ENCODE data around the gene CBS. TPM values are rescaled to one million over a fixed set of nuclear protein-coding genes. Genes with fewer than 3 reads are reported as not detected.
"Not testable (repeated sequence)": the region's sequence is repeated elsewhere in the genome, so short reads cannot be mapped to it uniquely, and the experiment has no call there.

The CBS gene
- total RNA-seq, 1 experiment from 2014 or later, result 89.4 TPM

DNA sequence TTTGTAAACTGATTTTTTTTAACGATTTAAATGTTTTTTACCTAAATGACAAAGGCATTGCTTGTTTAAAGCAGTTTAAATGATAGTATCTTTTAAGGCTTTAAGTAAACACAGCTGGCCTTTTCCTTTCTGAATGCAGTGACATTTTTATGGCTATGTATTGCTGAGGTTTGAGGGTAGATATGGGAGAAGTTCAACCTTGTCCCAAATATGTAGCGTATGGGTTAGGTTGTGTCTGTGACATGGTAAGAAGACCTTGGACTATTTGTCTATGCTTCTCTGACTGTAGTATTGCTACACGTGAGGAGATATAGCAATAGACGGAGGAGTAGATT, 68.8 kb downstream of the CBS start:
- no peak for DNase-seq (ENCODE audit: unreplicated experiment)
- no TSS peak for BruUV-seq (replicated peaks)
- H3K27me3 Mint-ChIP-seq (ENCODE audit: insufficient read depth, unreplicated experiment), result no peaks in the 10 kb centered on the region
- CTCF ChIA-PET, result no interaction called here
- no peak overlapping the region for H3K27ac Mint-ChIP-seq (ENCODE audit: low read depth, unreplicated experiment)
- H3K4me1 Mint-ChIP-seq (ENCODE audit: insufficient read depth, unreplicated experiment), result no peaks in the 10 kb centered on the region
- H3K36me3 Mint-ChIP-seq (ENCODE audit: insufficient read depth, unreplicated experiment), result peaks cover 42% of the 10 kb centered on the region
- POLR2A ChIA-PET, result no interaction called here
- TF ChIP-seq, protein P1, sequence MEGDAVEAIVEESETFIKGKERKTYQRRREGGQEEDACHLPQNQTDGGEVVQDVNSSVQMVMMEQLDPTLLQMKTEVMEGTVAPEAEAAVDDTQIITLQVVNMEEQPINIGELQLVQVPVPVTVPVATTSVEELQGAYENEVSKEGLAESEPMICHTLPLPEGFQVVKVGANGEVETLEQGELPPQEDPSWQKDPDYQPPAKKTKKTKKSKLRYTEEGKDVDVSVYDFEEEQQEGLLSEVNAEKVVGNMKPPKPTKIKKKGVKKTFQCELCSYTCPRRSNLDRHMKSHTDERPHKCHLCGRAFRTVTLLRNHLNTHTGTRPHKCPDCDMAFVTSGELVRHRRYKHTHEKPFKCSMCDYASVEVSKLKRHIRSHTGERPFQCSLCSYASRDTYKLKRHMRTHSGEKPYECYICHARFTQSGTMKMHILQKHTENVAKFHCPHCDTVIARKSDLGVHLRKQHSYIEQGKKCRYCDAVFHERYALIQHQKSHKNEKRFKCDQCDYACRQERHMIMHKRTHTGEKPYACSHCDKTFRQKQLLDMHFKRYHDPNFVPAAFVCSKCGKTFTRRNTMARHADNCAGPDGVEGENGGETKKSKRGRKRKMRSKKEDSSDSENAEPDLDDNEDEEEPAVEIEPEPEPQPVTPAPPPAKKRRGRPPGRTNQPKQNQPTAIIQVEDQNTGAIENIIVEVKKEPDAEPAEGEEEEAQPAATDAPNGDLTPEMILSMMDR (IDR thresholded peaks at IDR 0.05; ENCODE audit: unreplicated experiment), result no peak
- H3K9me3 Mint-ChIP-seq (ENCODE audit: unreplicated experiment), result no peaks in the 10 kb centered on the region
- no peak overlapping the region for H3K4me3 Mint-ChIP-seq (ENCODE audit: unreplicated experiment)
- intact Hi-C loops (cut with micrococcal nuclease), result no loop called here

DNA sequence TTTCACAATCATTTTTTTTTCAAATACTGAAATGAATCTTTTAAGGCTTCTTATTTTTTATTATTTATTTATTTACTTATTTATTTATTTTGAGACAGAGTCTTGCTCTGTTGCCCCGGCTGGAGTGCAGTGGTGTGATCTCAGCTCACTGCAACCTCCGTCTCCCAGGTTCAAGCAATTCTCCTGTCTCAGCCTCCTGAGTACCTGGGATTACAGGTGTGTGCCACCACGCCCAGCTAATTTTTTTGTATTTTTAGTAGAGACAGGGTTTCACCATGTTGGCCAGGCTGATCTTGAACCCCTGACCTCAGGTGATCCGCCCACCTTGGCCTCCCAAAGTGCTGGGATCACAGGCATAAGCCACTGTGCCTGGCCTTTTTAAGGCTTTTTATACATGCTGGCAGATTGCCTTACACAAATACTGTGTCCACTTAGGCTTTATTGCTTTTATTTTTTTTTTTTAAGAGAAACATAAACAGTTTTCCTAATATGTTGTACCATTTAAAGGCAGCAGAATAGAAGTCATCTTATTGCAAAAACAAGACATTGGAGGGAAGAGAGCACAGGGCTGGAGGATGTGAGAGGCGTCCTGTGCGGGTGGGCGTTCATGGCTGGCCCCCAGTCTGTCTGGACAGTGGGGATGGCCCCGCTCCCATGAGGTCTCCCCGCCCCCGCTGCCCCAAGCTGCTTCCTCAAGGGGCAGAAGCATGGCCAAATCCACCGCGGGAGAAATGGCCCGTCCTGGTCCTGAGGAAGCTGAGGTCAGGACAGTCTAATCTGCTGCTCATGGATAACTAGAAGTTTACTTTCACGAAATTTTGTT, 69.4 kb downstream of the CBS start:
- intact Hi-C loops (cut with micrococcal nuclease); POLR2A ChIA-PET; H3K9me3 Mint-ChIP-seq (ENCODE audit: unreplicated experiment); DNase-seq (ENCODE audit: unreplicated experiment); CTCF ChIA-PET; H3K27me3 Mint-ChIP-seq (ENCODE audit: insufficient read depth, unreplicated experiment); H3K27ac Mint-ChIP-seq (ENCODE audit: low read depth, unreplicated experiment); H3K4me3 Mint-ChIP-seq (ENCODE audit: unreplicated experiment); BruUV-seq (replicated peaks); H3K4me1 Mint-ChIP-seq (ENCODE audit: insufficient read depth, unreplicated experiment): not testable (repeated sequence)
- peaks cover 36% of the 10 kb centered on the region for H3K36me3 Mint-ChIP-seq (ENCODE audit: insufficient read depth, unreplicated experiment)

DNA sequence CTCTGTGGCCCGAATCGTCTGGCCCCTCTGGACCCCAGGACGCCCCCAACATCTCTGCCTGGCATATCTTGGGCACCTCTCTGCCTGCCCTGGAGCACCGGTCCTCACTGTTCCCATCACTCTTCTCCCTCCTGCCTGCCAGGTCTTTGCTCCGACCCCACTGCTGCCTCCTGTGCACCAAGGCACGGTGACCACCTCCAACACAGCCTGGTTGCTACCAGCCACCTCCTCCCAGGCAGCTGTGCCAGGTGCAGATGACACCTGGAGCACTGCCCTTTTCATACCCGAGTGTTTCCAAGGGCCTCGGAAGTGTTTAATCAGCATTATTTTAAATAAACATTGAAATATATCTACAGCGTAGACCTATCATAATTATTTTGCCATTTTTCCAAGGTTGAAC, 70.0 kb downstream of the CBS start:
- Mint-ChIP-seq H3K9me3 (ENCODE audit: unreplicated experiment) (peaks cover 8% of the 10 kb centered on the region), H3K27ac (ENCODE audit: low read depth, unreplicated experiment) (no peak overlapping the region), H3K4me1 (ENCODE audit: insufficient read depth, unreplicated experiment) (peaks cover 3% of the 10 kb centered on the region), H3K27me3 (ENCODE audit: insufficient read depth, unreplicated experiment) (no peaks in the 10 kb centered on the region), H3K36me3 (ENCODE audit: insufficient read depth, unreplicated experiment) (peaks cover 30% of the 10 kb centered on the region), H3K4me3 (ENCODE audit: unreplicated experiment) (no peak overlapping the region)
- DNase-seq (ENCODE audit: unreplicated experiment), result no peak
- TF ChIP-seq, protein P1 (IDR thresholded peaks at IDR 0.05; ENCODE audit: unreplicated experiment), result no peak
- CTCF ChIA-PET, result interaction anchor here (0.5 kb wide), 1 partner anchor 9 kb away, joined by 4 read pairs; no protein-coding TSS in a partner anchor
- POLR2A ChIA-PET, result interaction anchor here (0.6 to 1.0 kb wide), 2 partner anchors 8 to 112 kb away, joined by 3 to 5 read pairs; partner anchors contain the start of gene NDUFV3
- no TSS peak for BruUV-seq (replicated peaks)
- intact Hi-C loops (cut with micrococcal nuclease), result no loop called here

DNA sequence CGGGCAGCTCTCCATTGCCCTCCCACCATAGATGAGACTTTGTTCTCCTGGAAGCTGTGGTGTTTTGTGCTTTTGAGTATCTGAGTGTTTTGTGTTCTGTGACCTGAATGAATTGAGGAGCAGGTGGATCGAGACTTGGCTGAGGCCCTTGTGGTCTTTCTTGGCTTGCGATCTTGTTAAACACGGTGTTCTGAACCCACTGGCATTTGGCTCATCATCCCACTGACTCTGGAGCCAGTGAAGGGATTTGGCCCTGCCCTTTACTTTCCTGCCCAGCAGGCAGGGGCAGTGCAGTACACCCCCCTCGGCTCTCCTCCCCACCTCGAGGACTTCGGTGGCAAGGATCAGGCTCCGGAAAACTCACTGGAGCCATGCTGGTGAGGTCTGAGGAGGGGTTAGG, 70.7 kb downstream of the CBS start:
- no peak overlapping the region for H3K4me3 Mint-ChIP-seq (ENCODE audit: unreplicated experiment)

More for the DNA sequence above, 70.7 kb downstream of the CBS start:
- Mint-ChIP-seq H3K27ac (ENCODE audit: low read depth, unreplicated experiment) (no peak overlapping the region), H3K36me3 (ENCODE audit: insufficient read depth, unreplicated experiment) (peaks cover 27% of the 10 kb centered on the region), H3K4me1 (ENCODE audit: insufficient read depth, unreplicated experiment) (peaks cover 10% of the 10 kb centered on the region), H3K9me3 (ENCODE audit: unreplicated experiment) (peaks cover 15% of the 10 kb centered on the region), H3K27me3 (ENCODE audit: insufficient read depth, unreplicated experiment) (no peaks in the 10 kb centered on the region)
- no peak for DNase-seq (ENCODE audit: unreplicated experiment)
- BruUV-seq (replicated peaks), result no TSS peak
- ChIA-PET POLR2A (interaction anchor here (0.6 to 1.0 kb wide), 2 partner anchors 8 to 112 kb away, joined by 3 to 5 read pairs; partner anchors contain the start of gene NDUFV3), CTCF (interaction anchor here (0.5 to 0.7 kb wide), 2 partner anchors 9 to 401 kb away, joined by 3 to 4 read pairs; no protein-coding TSS in a partner anchor)
- TF ChIP-seq, protein P1 (IDR thresholded peaks at IDR 0.05; ENCODE audit: unreplicated experiment), result no peak
- intact Hi-C loops (cut with micrococcal nuclease), result no loop called here

Other genes starting within 250 kb of the CBS start
- gene WDR4, start 196.3 kb downstream of the CBS start, total RNA-seq (2022), result 20.7 and 34.4 TPM in 2 replicates
- 70.0 and 79.7 TPM in 2 replicates for gene NDUFV3, start 182.5 kb downstream of the CBS start, total RNA-seq (2022)
- gene ERVH48-1, start 150.2 kb downstream of the CBS start, total RNA-seq (2022), result not detected in 2 replicates
- gene PKNOX1, start 101.3 kb downstream of the CBS start, total RNA-seq (2022), result 13.4 and 15.0 TPM in 2 replicates
- gene U2AF1, start 31.7 kb upstream of the CBS start, total RNA-seq (2022), result 37.9 and 38.0 TPM in 2 replicates
- not detected in 2 replicates for gene CRYAA, start 93.2 kb upstream of the CBS start, total RNA-seq (2022)